Lung (tissue), 12 donors: ENCODE measurements around the gene SOX5. TPM values are rescaled to one million over a fixed set of nuclear protein-coding genes. Genes with fewer than 3 reads are reported as not detected.

ENCODE experiments used
- ATAC-seq: fragments of 200-7000 bp; cut with Tn5 transposase; one replicate; pipeline ENCODE4 v1.9.1; 2020; ENCODE audit warnings: moderate number of reproducible peaks; ENCODE audit not compliant: insufficient read depth, low FRiP score
- DNase-seq, 3 donors: peaks; one replicate each; pipeline ENCODE4 v3.0.0-alpha.2; 2013 to 2017
- H3K27ac ChIP-seq, 2 donors: one replicate each; pipeline ENCODE4 v1.5.1; 2013; ENCODE audit warnings: mild to moderate bottlenecking in 2 of 2, moderate library complexity in 2 of 2, control low read depth in 1 of 2, inconsistent platforms in 1 of 2, low read depth in 1 of 2, low read length in 1 of 2
- H3K27me3 ChIP-seq, 3 donors: one replicate each; pipeline ENCODE4 v1.5.1; 2013; ENCODE audit warnings: low read length in 2 of 3; ENCODE audit not compliant: control insufficient read depth in 3 of 3, insufficient read depth in 3 of 3
- H3K36me3 ChIP-seq, 4 donors: one replicate each; pipeline ENCODE4 v1.5.1; 2013; ENCODE audit warnings: low read length in 4 of 4, mild to moderate bottlenecking in 1 of 4, moderate library complexity in 1 of 4; ENCODE audit not compliant: control insufficient read depth in 4 of 4, insufficient read depth in 4 of 4
- H3K4me1 ChIP-seq, 5 donors: one replicate each; pipeline ENCODE4 v1.5.1; 2013; ENCODE audit warnings: low read length in 5 of 5, mild to moderate bottlenecking in 2 of 5, moderate library complexity in 1 of 5; ENCODE audit not compliant: control insufficient read depth in 5 of 5, insufficient read depth in 5 of 5
- H3K4me3 ChIP-seq: one replicate; pipeline ENCODE4 v1.5.1; 2013; ENCODE audit warnings: mild to moderate bottlenecking, control low read depth, moderate library complexity
- H3K9ac ChIP-seq, 2 donors: one replicate each; pipeline ENCODE4 v1.5.1; 2013; ENCODE audit warnings: low read length in 2 of 2, control low read depth in 1 of 2; ENCODE audit not compliant: insufficient read depth in 1 of 2
- H3K9me3 ChIP-seq, 4 donors: one replicate each; pipeline ENCODE4 v1.5.1; 2013; ENCODE audit warnings: low read length in 3 of 4, mild to moderate bottlenecking in 1 of 4, moderate library complexity in 1 of 4; ENCODE audit not compliant: control insufficient read depth in 4 of 4, insufficient read depth in 3 of 4
- CTCF ChIP-seq: IDR thresholded peaks from 2 replicates; pipeline ENCODE4 v1.5.1; 2012; ENCODE audit warnings: mild to moderate bottlenecking; ENCODE audit errors: control extremely low read depth, extremely low read depth
- WGBS, 2 donors: extraction: QIAGEN DNeasy Blood & Tissue Kit; methylation state at CpG; one replicate each; pipeline ENCODE4 v1.1.7; 2013; 5-methylcytosine and 5-hydroxymethylcytosine counted together
- polyA plus RNA-seq, 2 donors: library from polyadenylated mRNA; stranded (reverse); fragments of 200-250 nt; gene quantifications; one replicate each; pipeline ENCODE4 v1.2.1, GENCODE V29; 2013
- total RNA-seq, 2 donors: library from RNA; depleted of rRNA in 1 of 2; stranded (reverse); fragments of >200 nt in 1 of 2; gene quantifications; one replicate each; pipeline ENCODE4 v1.2.1, GENCODE V29; 2014 to 2021
- donor health status: control.
- donor health status: control.
- donor health status: Bipolar disorder and iron deficiency.
- donor health status: healthy.
- donor health status: DM: yes; HTN: yes; CAD: no.

Gene SOX5
- total and polyA plus RNA-seq, 4 donors, result 1.0 to 71.4 (median 7.2) TPM

DNA sequence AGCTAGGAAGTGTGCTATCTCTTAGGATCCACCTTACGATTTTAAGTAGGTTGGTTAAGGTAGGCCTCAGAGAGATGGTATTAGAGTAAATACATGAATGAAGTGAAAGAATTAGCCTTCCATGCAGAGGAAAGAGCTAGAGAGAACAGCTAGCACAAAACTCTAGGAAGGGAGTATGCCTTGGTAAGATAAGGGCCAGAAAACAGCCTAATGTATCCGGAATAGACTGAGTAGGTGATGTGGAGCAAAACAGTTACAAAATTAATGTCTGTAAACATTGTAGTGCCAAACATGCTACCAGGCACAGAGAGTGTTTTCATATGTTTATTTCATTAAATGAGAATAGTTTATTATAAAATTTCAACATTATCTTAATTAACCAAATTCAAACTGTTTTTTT is 315.1 kb downstream of the SOX5 start:
- Histone ChIP-seq H3K9me3 (no peaks in the 10 kb centered on the region), H3K9ac (no peak overlapping the region), H3K4me1 (no peaks in the 10 kb centered on the region), H3K4me3 (no peak overlapping the region), H3K27me3 (no peaks in the 10 kb centered on the region), H3K27ac (no peak overlapping the region), H3K36me3 (no peaks in the 10 kb centered on the region)
- ATAC-seq (no peak), DNase-seq (no peak)
- TF ChIP-seq CTCF, result no peak
- WGBS, 2 donors, result 94 to 97% methylated on average over 2 of the region's 2 CpGs

DNA sequence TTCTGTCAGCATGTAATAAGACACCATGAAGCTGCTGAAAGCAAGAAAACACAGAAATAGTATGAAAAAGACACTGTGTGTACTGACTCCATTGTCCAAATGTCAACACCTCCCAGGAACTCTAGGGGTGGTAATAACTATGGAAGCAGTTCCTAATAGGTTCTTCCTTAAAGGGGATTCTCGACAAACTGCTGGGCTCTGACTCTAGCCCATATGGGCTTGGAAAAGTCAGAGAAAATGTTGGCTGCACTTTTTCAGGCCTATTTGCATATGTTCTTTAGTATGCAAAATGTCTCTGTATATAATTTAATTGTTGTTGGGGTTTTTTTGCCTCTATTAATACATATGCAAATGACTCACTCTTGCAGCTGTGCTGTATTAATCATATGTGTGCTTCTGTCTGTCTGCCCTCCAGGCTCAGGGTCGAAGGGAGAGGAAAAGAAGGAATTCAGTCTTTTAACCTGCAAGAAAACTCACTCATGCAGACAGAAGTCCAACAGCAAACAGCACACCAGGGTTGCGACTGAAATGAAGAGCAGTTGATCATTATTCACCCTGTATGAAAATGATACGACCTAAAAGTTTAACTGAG is 317.6 kb downstream of the SOX5 start:
- Histone ChIP-seq H3K9ac (no peak overlapping the region), H3K4me3 (no peak overlapping the region), H3K9me3 (no peaks in the 10 kb centered on the region), H3K4me1 (peaks cover 0 to 5% (median 0%) of the 10 kb centered on the region in 5 donors), H3K27ac (no peak overlapping the region), H3K36me3 (no peaks in the 10 kb centered on the region), H3K27me3 (no peaks in the 10 kb centered on the region)
- ATAC-seq (no peak), DNase-seq (no peak)
- WGBS, 2 donors, result 74 to 86% methylated on average over 4 of the region's 4 CpGs
- no peak for TF ChIP-seq CTCF

GRCh38 chr12:23630524-23630923 is 318.9 kb downstream of the SOX5 start:
- H3K4me3 ChIP-seq, result no peak overlapping the region
- peaks cover 0 to 5% (median 0%) of the 10 kb centered on the region in 5 donors for H3K4me1 ChIP-seq
- no peak for ATAC-seq
- no peaks in the 10 kb centered on the region for H3K36me3 ChIP-seq
- no peaks in the 10 kb centered on the region for H3K9me3 ChIP-seq
- H3K27me3 ChIP-seq, result no peaks in the 10 kb centered on the region
- no peak for TF ChIP-seq CTCF
- no peak for DNase-seq
- H3K9ac ChIP-seq, result no peak overlapping the region
- no peak overlapping the region for H3K27ac ChIP-seq

- peaks cover 0 to 5% (median 0%) of the 10 kb centered on the region in 5 donors for H3K4me1 ChIP-seq
- H3K27ac ChIP-seq, result no peak overlapping the region
- TF ChIP-seq CTCF, result no peak
- H3K36me3 ChIP-seq, result no peaks in the 10 kb centered on the region
- 54 to 66% methylated on average over 3 of the region's 3 CpGs for WGBS, 2 donors
- DNase-seq, result peak; percentile 21 to 71 (median 64)
- H3K9ac ChIP-seq, result no peak overlapping the region
- H3K9me3 ChIP-seq, result no peaks in the 10 kb centered on the region
- H3K4me3 ChIP-seq, result no peak overlapping the region
- H3K27me3 ChIP-seq, result no peaks in the 10 kb centered on the region
- no peak for ATAC-seq
Observed at GRCh38 chr12:23628806-23629205, 320.7 kb downstream of the SOX5 start.
